Stimulated activated CD4-positive, alpha-beta T cell treated with anti-CD3 and anti-CD28 coated beads, Interleukin-4, amount 100 ng/mL, for 24 hours (primary cell): Measurements from ENCODE around the gene TRAF3.

ENCODE experiments used
- DNase-seq: peaks from one replicate; pipeline ENCODE4 v3.0.0-alpha.2; 2020

TRAF3 gene

DNA sequence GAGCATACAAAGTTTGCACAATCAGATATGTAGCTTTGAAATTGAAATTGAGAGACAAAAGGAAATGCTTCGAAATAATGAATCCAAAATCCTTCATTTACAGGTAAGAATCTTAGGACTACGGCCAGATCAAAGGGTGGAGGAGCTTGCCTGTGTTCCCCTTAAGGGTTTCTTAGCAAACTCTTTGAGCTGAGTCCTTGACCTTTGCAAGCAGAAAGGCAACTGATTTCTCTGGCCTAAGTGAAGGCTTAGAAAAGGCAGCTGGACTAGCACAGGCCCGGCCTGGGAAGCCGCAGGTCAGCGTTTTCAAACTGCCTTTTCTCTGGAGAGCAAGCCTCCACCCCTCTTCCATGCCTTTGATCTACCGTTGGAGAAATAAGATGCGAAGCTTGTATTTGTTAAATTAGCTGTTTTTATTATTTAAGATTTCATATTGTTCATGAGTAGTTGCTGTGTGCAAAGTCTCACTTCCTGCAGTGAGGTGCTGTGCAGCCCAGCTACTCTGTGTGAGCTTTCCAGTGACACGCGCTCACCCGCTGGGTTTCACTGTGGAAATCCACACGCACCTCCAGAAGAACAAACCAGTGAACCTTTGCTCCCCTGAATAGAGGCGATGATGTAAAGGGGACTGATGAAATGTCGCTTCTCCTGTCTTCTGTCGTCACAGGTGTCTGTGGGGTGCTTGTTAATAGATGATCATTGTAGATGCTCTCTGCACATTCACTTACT lies 120.2 kb downstream of the TRAF3 start:
- DNase-seq: no peak

GRCh38 chr14:102898298-102898697 lies 121.0 kb downstream of the TRAF3 start:
- DNase-seq: no peak

- DNase-seq: no peak
Measured at GRCh38 chr14:102898776-102899515, 121.7 kb downstream of the TRAF3 start.

GRCh38 chr14:102899516-102899900 lies 122.3 kb downstream of the TRAF3 start:
- DNase-seq: no peak

DNA sequence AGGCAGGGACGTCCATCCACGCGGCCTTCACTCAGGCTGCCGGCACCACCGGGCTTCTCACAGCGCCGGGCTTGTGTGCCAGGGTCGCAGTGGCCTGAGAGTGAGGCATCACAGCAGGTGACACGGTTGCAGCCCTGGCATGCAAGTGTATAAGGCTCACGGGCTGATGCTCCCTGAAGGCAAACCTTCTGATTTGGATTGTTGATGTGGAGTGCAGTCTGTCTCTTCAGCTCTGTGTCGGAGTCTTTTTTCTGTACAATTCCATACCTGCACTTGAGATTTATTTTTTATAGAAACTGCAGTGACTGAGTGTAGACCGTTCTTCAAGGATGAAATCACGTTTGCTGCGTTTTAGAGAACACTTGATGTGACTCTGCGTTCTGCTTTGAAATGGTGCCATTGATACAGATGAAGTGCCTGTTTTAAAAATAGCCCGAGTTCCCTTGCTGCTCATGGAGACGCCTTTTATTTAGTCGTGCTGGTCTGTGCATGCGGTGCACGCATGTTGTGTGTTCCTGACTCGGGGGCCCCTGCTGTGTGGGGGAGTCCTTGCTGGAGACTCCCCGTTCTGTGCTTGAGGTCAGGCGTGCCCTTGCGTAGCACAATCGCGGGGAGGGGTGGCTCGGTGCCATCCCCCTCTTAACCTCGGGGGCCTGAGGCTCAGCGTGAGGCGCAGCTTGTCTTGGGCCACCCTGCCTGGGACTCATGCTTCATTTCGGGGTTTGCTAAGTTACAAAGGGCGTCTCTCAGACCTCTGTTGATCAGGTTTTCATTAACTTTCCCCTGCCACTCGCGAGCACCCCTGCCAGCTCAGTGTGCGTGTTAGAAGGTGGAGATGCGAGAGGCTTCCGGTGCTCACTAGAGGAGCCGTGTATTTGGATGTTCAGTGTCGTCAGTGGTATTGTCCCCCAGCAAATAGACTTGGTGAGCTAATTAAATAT lies 123.7 kb downstream of the TRAF3 start:
- DNase-seq: no peak

GRCh38 chr14:102901633-102902032 lies 124.4 kb downstream of the TRAF3 start:
- no peak for DNase-seq

DNA sequence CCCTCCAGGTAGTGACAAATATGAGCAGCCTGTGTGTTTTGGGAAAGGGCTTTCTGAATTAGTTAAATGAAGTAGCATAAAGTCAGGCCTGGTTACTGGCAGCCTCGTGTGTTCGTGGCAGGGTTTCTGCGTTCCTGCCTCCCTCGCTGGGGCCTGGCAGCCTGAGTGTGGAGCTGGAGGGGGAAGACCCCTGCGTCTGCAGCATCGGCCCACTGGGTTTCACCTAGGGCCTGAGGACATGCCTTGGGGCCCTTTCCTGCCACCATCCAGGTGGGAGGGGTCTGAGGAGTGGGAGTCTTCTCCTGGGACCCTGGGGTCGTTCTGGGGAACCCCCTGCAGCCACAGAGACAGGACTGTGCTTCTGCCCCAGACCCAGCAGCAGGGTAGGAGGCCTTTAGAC lies 124.8 kb downstream of the TRAF3 start:
- DNase-seq: no peak

DNA sequence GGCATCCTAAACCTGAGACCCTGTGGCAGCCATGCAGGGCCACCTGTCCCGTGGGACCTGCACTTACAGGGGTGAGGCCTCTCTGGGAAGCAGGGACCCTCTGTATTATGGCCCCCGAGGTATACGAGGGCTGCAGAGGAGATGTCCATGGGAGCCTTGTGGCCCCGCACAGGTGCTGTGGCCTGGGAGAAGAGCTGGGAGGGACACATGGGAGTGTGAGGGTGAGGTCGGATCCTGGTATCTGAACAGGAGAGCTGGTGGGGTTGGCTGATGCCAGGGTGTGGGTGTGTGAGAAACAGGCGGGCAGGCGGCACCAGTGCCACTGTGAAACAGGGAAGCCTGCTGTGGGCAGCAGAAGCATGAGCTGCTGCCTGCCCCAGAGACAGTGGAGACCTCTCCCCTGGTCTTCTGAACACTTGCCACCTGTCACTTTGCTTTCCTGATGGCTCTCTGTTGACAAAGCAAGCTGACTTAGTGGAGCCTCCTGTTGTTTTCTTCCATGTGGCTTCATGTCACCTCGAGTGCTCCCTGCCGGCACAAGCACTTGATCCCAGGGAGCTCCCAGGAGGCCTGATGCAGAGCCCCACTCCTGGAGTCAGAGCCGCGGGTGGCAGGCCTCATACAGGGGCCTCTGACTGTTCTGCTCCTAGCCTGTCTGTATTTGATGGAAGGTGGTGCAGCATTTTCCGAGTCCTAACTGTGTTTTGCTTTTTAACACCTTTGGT lies 125.4 kb downstream of the TRAF3 start:
- no peak for DNase-seq

DNA sequence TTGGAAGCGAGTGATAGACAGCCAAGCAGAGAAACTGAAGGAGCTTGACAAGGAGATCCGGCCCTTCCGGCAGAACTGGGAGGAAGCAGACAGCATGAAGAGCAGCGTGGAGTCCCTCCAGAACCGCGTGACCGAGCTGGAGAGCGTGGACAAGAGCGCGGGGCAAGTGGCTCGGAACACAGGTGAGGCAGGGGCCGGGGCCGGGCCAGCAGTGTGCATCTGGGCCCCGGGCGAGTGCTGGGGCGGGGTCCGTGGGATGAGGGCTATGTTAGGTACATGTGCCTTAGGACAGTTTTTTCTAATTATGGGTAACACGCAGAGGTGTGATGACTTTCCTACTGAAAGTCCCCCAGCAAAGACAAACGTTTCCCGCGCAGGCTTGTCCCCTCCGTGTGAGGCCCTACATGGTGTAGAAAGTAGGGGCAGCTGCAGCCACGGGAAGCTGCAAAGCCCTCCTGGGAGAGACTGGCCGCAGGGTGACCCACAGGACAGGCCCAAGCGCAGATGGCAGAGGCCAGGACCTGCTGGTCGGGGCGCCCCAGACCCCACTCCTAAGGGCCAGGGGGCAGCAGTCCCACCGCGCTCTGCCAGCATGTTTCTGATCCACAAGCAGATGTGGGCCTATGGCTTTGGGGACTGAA lies 126.1 kb downstream of the TRAF3 start:
- DNase-seq: no peak

- no peak for DNase-seq
Measured at GRCh38 chr14:102903889-102904512, 126.8 kb downstream of the TRAF3 start.

GRCh38 chr14:102905116-102906108 lies 128.2 kb downstream of the TRAF3 start:
- DNase-seq: no peak

GRCh38 chr14:102906616-102907302 lies 129.5 kb downstream of the TRAF3 start:
- no peak for DNase-seq

GRCh38 chr14:102907303-102907844 lies 130.1 kb downstream of the TRAF3 start:
- DNase-seq: no peak

- DNase-seq: no peak
Measured at GRCh38 chr14:102907980-102908730, 130.9 kb downstream of the TRAF3 start.

- DNase-seq: no peak
Measured at GRCh38 chr14:102908766-102909455, 131.7 kb downstream of the TRAF3 start.

DNA sequence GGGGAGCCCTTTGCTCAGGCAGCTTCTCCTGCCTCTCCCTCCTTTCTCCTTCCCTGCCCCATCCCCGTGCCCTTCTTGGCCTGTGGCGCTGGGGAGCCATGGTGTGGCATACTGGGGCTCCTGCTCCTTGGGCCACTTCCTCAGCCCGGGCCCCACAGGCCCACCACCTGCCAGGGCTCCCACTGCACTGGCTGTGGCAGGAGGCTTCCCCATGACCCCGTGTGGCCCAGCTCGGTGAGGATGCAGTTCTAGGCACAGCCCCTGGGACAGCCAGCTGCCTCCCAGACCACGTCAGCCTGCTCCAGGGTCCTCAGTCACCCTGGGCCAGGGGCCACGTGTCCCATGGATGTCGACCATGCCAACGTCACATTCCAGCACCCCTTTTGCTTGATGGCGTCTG lies 132.2 kb downstream of the TRAF3 start:
- no peak for DNase-seq

GRCh38 chr14:102909911-102910310 lies 132.7 kb downstream of the TRAF3 start:
- no peak for DNase-seq

GRCh38 chr14:102910442-102910841 lies 133.2 kb downstream of the TRAF3 start:
- DNase-seq: no peak
